Epidermal melanocyte (primary cell): Measurements from ENCODE around the gene CAMK2D.
"Not testable (repeated sequence)": the region's sequence is repeated elsewhere in the genome, so short reads cannot be mapped to it uniquely, and the experiment has no call there.

Experiments used
- DNase-seq: peaks from one replicate; pipeline ENCODE4 v3.0.0; 2011; ENCODE audit warnings: low spot score; ENCODE audit not compliant: insufficient read length

Gene CAMK2D

DNA sequence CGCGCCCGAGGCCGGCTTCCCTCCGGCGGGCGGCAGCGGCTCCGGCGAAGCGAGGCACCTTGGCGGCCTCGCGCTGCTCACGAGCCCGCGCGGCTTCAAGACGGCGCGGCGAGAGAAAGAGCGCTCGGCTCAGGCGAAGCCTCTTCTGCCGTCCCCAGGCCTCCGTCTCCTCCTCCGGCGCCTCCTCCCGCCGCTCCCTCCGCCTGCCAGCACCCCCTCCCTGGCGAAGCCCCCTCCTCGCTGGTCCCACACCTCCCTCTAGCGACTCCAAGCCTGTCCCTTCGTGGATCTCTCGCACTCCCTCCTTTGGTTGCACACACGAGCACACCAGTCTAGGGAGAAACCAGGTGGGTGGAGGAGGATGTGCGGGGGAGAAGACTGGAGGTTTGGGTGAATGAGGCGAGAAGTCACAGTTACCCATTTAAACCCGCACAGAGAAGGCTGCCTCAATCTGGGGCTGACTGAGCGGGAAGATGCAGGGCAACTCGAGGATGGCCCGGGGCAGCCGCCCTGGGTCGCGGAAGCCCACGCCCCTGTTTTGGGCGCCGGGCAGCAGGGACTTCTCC is at the start of gene CAMK2D:
Gene CAMK2D, minus strand, starts transcription at position 119 of the 566 bp plus-strand sequence. CDS start 670 bp downstream, outside the sequence.
- peak; percentile 42 for DNase-seq

DNA sequence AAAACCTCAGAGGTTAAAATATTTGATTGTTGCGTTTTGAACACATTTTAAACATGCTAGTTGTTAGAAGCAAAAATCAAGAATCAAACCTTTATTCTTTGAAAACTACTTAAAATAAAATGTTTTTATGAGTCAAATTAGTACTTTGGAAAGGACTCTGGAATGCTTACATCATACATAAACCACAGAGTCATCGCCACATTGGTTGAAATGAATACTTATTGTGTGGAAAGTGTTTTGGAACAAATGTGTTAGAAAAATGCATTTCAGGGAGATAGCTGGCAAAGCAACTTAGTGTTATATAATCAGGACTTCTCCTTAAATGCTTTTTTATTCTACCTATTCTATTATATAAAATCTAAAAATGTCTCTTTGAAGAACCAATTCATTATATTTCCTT is 49.4 kb upstream of the CAMK2D start:
- DNase-seq: no peak

DNA sequence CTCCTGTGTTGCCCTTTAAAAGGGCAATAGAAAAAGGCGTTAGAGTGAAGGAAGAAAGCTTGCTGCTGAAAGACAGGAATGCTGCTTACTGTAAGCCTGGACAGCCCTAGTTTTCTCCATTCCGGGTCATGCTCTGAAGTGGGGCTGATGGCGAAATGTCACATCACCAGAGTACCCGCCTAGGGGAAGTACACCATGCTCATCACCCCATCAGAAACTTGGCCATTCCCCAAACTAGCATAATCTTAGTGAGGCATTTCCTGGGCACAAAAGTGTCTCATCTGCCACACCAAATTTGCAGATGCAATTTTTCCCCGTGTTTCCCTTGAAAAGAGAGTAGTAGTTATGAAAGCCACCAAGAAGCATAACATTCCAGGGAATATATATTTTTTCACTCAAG is 47.8 kb upstream of the CAMK2D start:
- no peak for DNase-seq

DNA sequence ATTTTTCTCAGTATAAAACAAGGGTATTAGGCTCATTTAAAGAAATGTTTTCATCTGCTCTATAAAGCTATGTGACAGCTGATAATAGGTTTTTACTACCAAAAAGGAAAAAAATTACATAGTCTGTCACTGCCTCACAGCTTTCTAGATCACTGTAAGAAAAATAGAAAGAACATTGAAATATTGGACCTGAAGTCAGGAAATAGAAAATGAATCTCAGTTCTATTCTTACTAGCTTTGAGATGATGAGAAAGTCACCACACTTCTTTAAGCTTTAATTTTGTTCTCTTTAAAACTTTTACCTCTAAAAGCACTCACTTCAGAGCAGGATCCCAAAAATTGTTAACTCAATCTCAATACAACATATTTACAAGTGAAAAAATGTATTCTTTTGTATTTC is 45.3 kb upstream of the CAMK2D start:
- no peak for DNase-seq

DNA sequence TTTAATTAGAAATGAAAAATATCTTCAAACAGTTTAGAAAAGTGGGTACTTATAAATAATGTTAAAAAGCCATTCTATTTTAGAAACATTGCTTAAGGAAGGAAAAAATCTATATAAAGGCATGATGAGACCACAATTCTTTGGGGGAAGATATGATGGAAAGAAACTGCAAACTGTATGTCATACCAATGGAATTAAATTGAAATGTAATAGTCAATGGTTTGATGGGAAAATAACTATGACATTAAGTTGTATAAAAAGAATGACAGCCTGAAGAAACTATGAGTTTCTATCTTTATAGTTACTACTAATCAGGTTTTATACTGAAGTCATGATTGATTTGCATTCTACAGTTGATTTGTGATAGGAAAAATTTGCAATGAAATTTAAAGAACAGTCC is 40.3 kb upstream of the CAMK2D start:
- DNase-seq: no peak

DNA sequence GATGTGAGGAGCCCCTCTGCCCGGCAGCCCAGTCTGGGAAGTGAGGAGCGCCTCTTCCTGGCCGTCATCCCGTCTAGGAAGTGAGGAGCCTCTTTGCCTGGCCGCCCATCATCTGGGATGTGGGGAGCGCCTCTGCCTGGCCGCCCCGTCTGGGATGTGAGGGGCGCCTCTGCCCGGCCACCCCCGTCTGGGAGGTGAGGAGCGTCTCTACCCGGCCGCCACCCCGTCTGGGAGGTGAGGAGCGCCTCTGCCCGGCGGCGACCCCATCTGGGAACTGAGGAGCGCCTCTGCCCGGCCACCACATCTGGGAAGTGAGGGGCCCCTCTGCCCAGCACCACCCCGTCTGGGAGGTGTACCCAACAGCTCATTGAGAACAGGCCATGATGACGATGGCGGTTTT is 34.8 kb upstream of the CAMK2D start:
- not testable (repeated sequence) for DNase-seq

DNA sequence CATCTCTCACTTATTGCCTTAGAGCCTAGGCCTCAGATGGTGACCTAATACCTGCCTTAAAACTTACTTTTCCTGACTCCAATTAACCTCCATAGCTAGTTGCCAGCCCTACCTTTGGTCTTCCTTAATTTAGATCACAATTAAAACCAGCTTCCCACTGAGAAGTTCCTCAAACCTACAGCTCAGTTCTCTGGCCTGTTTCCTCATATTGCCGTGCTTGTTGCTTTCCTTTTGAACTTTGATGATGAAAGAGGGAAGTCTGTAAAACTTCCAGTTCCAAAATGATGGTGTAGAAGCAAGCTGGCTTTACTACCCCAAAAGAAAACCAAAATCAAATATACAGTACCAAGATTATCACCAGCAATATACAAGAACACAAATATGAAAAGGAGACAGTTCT is 28.9 kb upstream of the CAMK2D start:
- no peak for DNase-seq

DNA sequence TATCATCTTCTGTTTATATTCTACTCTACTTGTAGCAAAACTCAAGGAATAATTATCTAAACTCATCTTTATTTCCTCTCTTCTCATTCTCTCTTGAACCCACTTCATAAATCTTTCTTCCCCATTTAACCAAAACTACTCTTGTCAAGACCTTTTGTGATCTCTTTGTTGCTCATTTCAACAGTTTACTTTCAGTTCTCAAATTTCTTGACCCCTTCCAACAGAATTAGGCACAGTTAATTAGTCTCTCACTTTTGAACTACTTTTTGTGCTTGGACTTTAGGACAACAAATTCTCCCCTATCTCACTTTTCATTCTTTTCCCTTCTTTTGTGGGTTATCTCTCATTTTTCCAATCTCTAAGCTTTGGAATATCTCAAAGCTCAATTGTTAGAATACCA is 27.4 kb upstream of the CAMK2D start:
- no peak for DNase-seq

DNA sequence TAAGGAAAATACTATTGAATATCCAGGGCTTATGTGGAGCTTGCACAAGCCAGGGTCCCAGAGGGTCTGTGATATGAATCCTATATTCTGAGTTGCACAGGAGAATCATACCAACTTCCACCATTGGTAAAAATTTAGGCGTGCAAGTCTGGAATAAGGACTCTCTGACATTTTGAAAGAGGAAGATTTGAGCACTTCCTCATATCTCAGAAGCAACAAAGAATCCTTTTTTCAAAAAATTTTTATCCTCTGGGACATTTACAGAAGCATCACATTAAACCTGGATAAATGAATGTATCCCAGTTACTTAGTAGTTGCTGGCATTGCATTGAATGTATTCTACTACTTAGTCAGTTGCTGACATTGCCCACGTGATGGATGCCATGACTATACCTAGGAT is 24.2 kb upstream of the CAMK2D start:
- DNase-seq: no peak

DNA sequence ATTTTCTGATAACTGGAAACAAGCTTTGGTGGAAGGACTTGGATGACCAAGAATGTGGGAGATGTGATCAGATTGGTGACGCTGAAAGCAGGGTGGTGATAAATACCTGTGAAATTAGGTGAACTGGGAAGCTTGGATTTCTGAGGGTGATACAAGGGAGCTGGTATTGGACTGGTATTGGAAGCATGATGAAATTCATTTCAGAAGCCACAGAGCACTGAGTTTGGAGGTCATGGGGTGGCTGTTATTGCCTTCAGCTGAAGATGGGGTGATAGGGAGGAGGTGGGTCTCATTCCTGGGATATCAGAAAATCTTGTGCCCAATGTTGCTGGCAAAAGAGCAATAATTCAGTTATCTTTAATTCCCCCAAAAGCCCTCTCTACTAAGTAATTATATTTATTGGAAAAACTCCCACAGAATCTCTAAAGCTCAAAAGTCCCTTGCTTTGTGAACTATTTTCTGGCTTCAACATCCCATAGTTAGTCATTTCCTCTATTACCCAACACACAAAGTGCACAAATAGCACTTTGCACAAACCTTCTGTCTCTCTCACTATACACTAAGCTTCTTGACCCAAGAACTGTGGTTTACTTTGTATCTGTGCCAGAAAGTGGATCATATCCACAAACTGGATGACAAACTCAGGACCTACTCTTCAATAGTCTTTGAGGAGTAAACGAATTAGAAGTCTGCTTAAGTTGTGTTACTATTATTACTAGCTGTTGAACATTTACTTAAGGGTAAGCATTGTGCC is 23.1 kb upstream of the CAMK2D start:
- DNase-seq: no peak

DNA sequence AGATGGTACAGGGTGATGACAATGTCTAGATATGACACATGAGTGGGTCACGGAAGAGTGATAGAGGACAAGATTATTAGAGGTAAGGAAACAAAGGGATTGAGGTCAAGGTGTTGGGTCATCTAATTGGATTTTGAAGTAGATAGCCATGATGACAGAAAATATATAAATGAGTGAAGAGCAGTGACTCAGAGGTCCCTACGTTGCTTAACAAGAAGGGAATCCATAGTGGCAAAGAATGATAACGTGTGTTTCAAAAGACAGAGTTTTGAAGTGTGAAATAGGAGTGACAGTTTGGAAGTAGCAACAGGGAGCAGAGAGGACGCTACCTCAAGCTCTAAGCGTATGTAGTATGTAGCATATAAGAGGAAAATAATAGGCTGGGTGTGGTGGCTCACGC is 22.2 kb upstream of the CAMK2D start:
- DNase-seq: no peak

DNA sequence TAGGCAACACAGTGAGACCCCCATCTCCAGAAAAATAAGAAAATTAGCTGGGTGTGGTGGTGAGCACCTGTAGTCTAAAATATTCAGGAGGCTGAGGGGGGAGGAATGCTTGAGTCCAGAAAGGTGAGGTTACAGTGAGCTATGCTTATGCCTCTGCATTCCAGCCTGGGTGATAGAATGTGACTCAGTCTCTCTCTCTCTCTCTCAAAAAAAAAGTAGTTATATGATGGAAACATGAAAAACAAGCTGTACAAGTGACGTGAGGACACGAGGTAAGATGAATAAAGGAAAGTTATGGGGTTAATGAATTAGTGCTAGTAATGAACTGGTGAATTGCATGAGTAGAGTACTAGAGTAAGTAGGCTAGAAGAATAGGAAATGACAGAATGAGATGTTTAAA is 21.8 kb upstream of the CAMK2D start:
- no peak for DNase-seq

DNA sequence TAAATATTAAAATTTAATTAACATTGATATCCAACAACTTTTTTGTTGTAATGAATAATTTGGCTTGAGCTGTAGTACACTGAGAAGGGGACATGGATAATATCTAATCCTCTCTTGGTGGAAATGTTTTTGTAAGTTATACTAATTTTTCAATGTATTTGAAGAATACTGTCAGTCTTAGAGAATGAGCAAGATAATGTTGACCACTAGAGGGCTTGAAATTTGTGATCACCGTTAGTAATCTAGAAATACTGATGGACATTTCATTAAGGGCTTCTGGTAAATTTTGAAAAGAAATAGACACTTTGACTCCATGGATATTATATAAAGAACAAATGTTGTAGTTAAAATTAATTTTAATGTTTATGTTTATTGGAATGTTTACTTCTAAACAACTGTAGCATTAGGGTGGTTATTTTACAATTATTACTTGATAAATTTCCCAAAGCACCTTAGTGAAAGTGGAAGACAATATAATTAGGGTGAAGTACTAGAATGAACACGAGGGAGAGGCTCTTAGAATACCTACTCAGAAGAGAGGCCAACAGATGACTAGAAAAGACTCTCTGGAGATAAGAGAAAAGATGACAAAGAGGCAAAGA is 20.0 kb upstream of the CAMK2D start:
- DNase-seq: no peak

DNA sequence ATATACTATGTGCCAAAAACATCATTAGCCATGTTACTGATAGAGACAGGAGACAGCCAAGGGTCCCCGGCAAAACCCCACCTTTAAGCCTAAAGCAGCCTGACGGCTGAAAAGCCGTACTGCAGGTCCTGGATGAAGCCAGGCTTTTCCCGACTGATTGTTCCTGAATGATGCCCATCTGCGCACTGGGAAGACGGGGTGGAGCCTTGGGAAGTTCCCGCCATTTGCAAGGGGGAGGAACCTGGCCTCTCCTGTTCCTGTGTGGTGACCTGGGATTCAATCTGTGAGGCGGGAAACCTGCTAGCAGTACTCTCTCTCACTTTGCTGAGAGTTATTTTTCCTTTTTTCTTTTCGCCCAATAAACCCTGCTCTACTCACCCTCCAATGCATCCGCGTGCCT is 15.1 kb upstream of the CAMK2D start:
- DNase-seq: no peak

DNA sequence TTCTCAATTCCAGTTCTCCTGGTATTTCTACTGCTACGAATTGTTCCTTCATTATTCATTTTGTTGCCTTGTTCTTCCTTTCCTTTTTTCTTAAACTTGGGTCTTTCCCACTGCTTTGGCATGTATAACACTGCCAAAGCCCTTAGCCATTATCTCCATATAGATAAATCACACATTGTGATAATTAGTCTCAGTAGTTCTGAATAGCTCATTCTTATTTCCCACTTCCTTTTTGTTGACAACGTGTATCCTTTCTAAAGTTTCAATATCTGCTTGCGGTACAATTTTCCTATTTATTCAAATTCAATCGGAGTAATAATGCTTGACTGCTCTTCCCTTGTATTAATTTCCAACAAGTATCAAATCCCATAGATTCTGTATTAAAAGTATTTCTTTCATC is 14.5 kb upstream of the CAMK2D start:
- no peak for DNase-seq

DNA sequence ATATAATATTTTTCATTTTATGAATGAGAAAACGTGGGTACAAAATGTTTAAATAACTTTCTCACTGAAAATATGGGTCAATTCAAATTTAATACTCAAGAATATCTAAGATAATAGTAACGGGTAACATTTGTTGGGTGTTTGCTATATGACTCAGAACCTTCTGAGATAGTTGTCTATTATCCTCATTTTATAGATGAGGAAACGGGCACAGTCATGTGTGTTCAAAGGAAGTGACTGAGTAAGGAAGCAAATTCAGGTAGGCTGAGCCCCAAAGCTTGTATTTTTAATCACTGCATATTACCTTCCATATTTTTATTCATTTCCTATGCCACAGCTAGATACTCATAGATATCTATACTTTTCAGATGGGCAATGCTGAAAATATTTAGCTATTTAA is 12.2 kb upstream of the CAMK2D start:
- DNase-seq: no peak

DNA sequence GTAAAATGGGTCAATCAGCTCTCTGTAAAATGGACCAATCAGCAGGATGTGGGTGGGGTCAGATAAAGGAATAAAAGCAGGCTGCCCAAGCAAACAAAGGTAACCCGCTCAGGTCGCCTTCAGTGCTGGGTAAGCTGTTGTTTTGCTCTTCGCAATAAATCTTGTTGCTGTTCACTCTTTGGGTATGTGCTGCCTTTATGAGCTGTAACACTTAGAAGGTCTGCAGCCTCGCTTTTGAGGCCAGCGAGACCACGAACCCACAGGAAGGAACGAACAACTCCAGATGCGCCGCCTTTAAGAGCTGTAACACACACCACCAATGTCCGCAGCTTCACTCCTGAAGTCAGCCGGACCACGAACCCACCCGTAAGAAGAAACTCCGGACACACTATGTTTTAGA is 11.5 kb upstream of the CAMK2D start:
- no peak for DNase-seq

DNA sequence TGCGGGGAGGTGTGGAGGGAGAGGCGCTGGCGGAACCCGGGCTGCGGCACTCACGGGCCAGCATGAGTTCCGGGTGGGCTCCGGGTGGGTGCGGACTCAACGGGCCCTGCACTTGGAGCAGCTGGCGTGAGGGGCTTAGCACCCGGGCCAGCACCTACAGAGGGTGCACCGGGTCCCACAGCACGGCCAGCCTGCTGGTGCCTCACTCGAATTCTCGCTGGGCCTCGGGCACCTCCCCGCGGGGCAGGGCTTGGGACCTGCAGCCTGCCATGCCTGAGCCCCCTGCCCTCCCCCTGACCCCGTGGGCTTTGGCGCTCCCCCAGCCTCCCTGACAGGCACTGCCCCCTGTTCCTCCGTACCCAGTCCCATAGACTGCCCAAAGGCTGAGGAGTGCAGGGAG is 10.8 kb upstream of the CAMK2D start:
- DNase-seq: no peak

DNA sequence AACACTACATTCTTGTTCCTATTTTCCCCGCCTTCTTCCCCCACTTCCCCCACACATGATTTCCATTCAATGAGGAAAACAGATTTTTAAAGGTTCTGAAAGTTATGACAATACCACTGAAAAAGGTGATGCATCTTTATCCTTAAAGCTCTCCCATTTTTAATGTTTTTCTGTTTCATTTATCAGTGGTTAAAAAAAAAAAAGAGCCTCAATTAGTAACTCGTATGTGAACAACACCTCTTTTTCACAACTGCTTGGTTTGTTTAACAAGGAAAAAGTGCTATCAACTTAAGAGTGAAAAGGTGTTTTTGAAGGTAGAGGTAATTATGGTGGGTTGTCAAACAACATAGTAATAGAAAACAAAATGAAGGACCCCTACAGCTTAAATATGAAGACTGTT is 8.2 kb upstream of the CAMK2D start:
- DNase-seq: no peak

DNA sequence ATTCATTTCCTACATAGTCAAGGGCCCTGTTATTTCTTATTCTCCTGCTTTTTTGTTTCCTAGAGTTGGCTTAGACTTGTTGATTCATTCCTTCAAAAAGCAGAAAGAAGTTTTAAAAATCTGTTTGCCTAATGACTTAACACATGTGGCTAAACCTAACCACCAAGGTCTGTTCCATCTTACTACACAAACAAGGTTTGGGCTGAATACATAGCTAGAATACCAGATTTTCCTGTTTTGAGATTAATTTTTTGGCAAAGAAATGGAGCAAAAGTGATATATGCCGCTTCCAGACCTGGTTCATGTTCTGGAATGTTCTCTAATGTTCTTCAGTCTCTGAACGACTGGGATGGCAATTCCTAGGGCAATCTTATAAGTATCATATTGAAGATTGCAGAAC is 7.4 kb upstream of the CAMK2D start:
- no peak for DNase-seq

DNA sequence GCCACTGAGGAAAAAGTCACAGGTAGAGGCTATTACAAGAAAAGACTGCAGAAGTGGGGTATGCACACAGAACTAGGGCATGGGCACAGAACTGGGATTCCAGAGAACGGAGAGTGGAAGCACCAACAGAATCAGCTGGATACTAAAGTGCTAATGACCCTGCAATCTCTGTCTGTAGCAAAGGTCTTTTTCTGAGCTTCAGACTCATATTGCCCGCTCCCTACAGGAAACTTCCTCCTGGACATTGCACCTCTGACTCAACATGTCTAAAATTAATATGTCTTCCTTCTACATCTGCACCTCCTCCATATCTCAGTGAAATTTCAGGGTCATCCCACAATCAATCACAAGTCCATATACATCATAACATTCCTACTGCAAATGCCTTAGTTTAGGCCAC is 5.3 kb upstream of the CAMK2D start:
- no peak for DNase-seq

DNA sequence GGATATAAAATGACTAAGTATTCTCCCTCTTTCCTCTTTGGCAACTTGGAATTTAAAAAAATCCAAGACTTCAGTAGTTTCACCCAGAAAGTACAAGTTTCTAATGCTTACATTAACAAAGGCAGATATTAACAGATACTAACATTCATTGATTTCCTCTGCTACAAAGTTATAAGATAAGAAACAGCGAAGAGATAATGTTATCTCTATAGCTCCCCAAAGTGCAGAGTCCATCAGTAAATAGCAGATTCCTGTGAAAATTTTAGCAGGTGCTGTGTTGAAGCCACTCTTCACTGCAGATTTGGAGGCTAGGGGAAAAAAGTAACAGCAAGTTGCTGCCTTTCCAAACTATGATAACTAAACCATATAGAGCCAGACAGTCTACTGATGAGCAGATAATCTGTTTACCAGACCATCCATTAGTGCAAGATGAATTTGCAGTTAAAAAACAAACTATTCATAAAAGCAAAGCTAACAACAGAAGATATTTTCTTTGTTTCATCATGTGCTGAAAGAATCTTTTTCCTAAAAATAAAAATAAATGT is 3.3 kb upstream of the CAMK2D start:
- no peak for DNase-seq

DNA sequence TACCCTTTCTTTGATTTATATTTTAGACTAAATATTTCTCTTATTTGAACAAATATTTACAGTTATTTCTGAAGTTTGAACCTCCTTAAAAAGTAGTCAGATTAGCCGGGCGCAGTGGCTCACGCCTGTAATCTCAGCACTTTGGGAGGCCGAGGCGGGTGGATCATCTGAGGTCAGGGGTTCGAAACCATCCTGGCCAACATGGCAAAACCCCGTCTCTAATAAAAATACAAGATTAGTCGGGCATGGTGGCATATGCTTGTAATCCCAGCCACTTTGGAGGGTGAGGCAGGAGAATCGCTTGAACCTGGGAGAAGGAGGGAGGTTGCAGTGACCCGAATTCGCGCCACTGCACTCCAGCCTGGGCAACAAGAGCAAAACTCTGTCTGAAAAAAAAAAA is 2.4 kb upstream of the CAMK2D start:
- not testable (repeated sequence) for DNase-seq
